IMR-90 (cell line): ENCODE data around the gene HIVEP3.

ENCODE experiments used
- CHD1 ChIP-seq: IDR thresholded peaks from 2 replicates; pipeline ENCODE4 v1.6.1; 2012; ENCODE audit warnings: low read depth, low read length, improper control_type of control experiment
- MAZ ChIP-seq: IDR thresholded peaks from 2 replicates; pipeline ENCODE4 v1.6.1; 2012; ENCODE audit warnings: low read depth, mild to moderate bottlenecking, low read length, improper control_type of control experiment, moderate library complexity, borderline replicate concordance
- POLR2A ChIP-seq: IDR thresholded peaks from 2 replicates; pipeline ENCODE4 v1.6.1; 2012; ENCODE audit warnings: mild to moderate bottlenecking, low read depth, low read length
- RFX5 ChIP-seq: IDR thresholded peaks from 2 replicates; pipeline ENCODE4 v1.8.0; 2012; ENCODE audit warnings: low read depth, mild to moderate bottlenecking, low read length, moderate library complexity
- TF ChIP-seq, protein P1 (sequence below): conservative IDR thresholded peaks from 2 replicates; pipeline ENCODE4 v1.5.1; 2012; ENCODE audit warnings: mild to moderate bottlenecking, low read depth, low read length, improper control_type of control experiment

- no peak for TF ChIP-seq POLR2A
- TF ChIP-seq, protein P1, sequence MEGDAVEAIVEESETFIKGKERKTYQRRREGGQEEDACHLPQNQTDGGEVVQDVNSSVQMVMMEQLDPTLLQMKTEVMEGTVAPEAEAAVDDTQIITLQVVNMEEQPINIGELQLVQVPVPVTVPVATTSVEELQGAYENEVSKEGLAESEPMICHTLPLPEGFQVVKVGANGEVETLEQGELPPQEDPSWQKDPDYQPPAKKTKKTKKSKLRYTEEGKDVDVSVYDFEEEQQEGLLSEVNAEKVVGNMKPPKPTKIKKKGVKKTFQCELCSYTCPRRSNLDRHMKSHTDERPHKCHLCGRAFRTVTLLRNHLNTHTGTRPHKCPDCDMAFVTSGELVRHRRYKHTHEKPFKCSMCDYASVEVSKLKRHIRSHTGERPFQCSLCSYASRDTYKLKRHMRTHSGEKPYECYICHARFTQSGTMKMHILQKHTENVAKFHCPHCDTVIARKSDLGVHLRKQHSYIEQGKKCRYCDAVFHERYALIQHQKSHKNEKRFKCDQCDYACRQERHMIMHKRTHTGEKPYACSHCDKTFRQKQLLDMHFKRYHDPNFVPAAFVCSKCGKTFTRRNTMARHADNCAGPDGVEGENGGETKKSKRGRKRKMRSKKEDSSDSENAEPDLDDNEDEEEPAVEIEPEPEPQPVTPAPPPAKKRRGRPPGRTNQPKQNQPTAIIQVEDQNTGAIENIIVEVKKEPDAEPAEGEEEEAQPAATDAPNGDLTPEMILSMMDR = no peak
- TF ChIP-seq MAZ = no peak
- TF ChIP-seq CHD1 = no peak
- TF ChIP-seq RFX5 = no peak
These were observed 381.5 kb downstream of the HIVEP3 start for GRCh38 chr1:41537251-41537650.
